Measurements from ENCODE around the gene ATOH8.
A peak's percentile ranks its signal among the peaks of the same experiment; 100 is the strongest.

ATOH8 gene, protein sequence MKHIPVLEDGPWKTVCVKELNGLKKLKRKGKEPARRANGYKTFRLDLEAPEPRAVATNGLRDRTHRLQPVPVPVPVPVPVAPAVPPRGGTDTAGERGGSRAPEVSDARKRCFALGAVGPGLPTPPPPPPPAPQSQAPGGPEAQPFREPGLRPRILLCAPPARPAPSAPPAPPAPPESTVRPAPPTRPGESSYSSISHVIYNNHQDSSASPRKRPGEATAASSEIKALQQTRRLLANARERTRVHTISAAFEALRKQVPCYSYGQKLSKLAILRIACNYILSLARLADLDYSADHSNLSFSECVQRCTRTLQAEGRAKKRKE

DNA sequence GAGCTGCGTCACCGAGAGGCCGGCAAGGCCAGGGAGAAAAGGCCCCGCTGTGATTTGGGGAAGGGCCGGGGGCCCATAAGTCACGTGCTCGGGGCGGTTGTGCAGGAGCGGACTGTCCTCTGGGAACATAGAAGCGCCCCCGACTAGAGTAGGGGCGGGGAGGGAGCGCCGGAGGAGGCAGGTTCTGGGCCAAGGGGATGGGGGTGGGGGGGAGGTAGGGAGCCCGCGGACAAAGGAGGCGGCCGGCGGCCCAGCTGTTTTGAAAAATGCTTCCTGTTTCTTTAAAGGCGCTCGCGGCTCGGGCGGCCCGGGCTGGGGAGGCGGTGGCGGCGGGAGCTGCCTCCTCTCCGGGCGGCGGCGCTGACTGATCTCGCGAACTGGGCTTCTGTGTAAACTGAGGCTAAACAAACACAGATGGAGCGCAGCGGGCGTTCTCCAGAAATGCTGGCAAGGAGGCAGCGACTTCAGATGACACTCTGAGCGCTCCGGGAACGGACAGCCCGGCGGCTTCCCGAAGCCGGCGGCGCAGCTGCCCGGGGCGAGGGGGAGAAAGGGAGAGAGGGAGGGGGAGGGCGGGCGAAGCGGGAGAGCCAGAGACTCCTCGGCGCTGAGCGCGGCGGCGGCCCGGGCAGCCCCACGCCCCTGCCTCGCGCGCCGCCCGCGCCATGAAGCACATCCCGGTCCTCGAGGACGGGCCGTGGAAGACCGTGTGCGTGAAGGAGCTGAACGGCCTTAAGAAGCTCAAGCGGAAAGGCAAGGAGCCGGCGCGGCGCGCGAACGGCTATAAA, at the start of gene ATOH8:
Gene ATOH8 (plus strand): TSS at position 467 of the 788 bp plus-strand sequence. CDS start 199 bp downstream, at position 666.
- no peak for DNase-seq (ENCODE audit: low read depth)
- peak within 1 kb of the TSS; percentile 90 for H3K4me3 ChIP-seq (ENCODE audit: low read depth, low read length)
- TF ChIP-seq, protein P1, sequence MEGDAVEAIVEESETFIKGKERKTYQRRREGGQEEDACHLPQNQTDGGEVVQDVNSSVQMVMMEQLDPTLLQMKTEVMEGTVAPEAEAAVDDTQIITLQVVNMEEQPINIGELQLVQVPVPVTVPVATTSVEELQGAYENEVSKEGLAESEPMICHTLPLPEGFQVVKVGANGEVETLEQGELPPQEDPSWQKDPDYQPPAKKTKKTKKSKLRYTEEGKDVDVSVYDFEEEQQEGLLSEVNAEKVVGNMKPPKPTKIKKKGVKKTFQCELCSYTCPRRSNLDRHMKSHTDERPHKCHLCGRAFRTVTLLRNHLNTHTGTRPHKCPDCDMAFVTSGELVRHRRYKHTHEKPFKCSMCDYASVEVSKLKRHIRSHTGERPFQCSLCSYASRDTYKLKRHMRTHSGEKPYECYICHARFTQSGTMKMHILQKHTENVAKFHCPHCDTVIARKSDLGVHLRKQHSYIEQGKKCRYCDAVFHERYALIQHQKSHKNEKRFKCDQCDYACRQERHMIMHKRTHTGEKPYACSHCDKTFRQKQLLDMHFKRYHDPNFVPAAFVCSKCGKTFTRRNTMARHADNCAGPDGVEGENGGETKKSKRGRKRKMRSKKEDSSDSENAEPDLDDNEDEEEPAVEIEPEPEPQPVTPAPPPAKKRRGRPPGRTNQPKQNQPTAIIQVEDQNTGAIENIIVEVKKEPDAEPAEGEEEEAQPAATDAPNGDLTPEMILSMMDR (IDR thresholded peaks at IDR 0.05; ENCODE audit: low read depth, low read length, missing control alignments), result no peak
- in situ Hi-C loops (cut with HindIII; ENCODE audit: low sequenced_read_pairs), result loop anchor here (5.0 kb wide), 2 partner anchors 46 to 329 kb away; no protein-coding TSS in a partner anchor

GRCh38 chr2:85704038-85704437, 49.8 kb upstream of the ATOH8 start:
- in situ Hi-C loops (cut with HindIII; ENCODE audit: low sequenced_read_pairs), result loop anchor here (25.0 kb wide), 1 partner anchor 383 kb away; no protein-coding TSS in a partner anchor
- TF ChIP-seq, protein P1 (IDR thresholded peaks at IDR 0.05; ENCODE audit: low read depth, low read length, missing control alignments), result no peak
- DNase-seq (ENCODE audit: low read depth), result no peak
- H3K4me3 ChIP-seq (ENCODE audit: low read depth, low read length), result no peak overlapping the region

DNA sequence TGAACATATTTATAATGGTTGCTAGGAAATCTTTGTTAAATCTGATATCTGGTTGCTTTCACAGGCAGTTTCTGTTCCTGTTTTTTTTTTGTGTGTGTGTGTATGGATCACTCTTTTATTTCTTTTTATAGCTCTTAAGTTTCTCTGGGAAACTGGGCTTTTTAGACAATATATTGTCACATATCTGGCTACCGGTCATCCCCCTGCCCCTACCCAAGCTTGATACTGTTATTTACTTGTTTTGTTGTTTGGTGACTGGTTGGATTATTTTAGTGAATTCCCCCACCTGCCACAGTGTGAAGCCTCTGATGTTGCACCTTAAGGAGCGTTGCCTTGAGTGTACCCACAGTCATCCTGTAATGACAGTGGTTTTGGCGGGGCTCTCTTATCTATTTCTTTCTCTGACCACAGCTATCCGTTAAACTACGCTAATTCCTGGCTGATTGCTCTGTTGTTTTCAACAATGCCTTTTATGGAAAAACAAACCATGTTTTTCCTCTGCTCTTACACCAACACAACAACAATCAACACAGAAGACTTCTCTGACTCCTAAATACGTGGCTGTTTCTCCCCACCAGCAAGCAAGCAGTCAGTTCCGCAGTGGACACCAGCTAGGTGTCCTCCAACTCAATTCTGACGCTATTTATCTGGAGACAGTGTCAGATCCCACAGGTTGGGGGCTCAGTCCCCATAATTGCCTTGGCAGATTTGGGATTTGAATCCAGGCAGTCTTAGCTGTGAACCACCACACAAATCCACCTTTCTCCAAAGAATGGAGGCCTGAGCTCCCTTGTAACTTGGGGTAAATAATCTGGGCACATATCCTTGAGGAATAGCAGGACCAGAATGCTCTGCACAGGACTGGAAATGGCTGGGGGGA, 48.8 kb upstream of the ATOH8 start:
- TF ChIP-seq, protein P1 (IDR thresholded peaks at IDR 0.05; ENCODE audit: low read depth, low read length, missing control alignments), result no peak
- DNase-seq (ENCODE audit: low read depth), result no peak
- H3K4me3 ChIP-seq (ENCODE audit: low read depth, low read length), result no peak overlapping the region
- in situ Hi-C loops (cut with HindIII; ENCODE audit: low sequenced_read_pairs), result loop anchor here (5.0 to 25.0 kb wide), 5 partner anchors 47 to 382 kb away; partner anchors contain the start of genes ATOH8 and TMEM150A

- TF ChIP-seq, protein P1 (IDR thresholded peaks at IDR 0.05; ENCODE audit: low read depth, low read length, missing control alignments), result no peak
- peak; percentile 80 for DNase-seq (ENCODE audit: low read depth)
- in situ Hi-C loops (cut with HindIII; ENCODE audit: low sequenced_read_pairs), result loop anchor here (5.0 to 25.0 kb wide), 5 partner anchors 47 to 382 kb away; partner anchors contain the start of genes ATOH8 and TMEM150A
- no peak overlapping the region for H3K4me3 ChIP-seq (ENCODE audit: low read depth, low read length)
Measured at GRCh38 chr2:85705680-85706039, 48.1 kb upstream of the ATOH8 start.

- no peak overlapping the region for H3K4me3 ChIP-seq (ENCODE audit: low read depth, low read length)
- DNase-seq (ENCODE audit: low read depth), result no peak
- in situ Hi-C loops (cut with HindIII; ENCODE audit: low sequenced_read_pairs), result loop anchor here (5.0 to 25.0 kb wide), 5 partner anchors 46 to 381 kb away; partner anchors contain the start of genes ATOH8 and TMEM150A
- TF ChIP-seq, protein P1 (IDR thresholded peaks at IDR 0.05; ENCODE audit: low read depth, low read length, missing control alignments), result no peak
Measured at GRCh38 chr2:85706063-85706462, 47.7 kb upstream of the ATOH8 start.

Measured in astrocyte of the cerebellum (primary cell).